GM21619 (cell line): ENCODE results near the gene ELFN1.

Experiments
- ATAC-seq: cut with Tn5 transposase; IDR thresholded peaks from one replicate; pipeline ENCODE4 v1.9.1; 2021; ENCODE audit not compliant: unreplicated experiment

Gene ELFN1

DNA sequence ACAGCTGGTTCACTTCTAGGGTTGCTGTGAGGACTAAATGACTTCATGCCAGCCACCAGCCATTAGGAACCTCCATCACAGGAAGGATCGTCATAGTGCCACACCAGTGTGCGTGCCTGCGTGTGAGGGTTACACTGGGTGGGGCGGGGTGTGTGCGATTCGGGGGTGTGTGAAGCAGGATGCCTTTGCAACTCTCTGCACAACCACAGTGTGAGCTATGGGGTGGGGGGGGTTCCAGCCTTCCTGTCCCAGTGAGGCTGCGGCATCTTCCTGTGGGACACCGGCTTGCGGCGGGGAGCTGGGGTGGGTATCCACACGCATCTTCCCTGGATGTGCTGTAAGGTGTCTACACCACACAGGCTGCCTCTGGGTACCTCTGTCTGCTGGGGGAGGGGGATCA is 6.9 kb upstream of the ELFN1 start:
- no peak for ATAC-seq

DNA sequence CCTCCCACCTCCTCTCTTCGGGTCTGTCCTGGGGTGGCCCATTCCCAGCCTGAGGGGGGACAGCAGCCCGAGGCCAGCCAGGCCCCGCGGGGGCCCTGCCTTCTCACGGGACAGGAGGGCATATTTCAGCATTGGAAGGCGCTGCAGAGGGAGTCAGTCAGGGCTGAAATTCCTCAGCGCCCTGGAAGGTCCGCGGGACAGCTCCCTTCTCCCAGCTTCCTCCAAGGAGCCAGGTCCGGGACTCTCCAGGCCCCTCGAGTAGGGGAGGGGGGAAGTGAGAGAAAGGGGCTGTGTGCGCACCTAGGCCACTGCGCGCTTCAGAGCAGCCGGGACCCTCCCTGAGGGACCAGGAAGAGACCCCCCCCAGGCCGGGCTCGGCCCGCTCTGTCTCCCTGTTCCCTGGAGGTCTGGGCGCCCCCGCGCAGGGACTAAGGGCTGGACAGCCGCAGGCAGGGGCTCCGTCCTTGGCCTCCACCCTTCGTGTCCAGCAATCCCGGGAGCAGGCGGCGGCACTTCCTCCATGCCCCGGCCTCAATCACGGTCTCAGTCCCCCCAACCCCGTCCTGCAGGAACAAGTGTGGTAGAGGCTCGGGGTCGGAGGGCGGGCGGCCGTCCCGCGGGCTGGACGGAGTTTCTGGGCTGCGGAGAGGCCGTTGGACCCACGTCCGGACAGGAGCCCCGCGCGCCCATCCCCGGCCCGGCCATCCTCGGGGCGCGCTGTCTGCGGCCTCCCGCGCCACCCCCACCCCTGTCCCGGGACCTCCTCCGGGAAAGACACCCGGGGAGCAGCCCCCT is 6.0 kb upstream of the ELFN1 start:
- ATAC-seq: no peak

DNA sequence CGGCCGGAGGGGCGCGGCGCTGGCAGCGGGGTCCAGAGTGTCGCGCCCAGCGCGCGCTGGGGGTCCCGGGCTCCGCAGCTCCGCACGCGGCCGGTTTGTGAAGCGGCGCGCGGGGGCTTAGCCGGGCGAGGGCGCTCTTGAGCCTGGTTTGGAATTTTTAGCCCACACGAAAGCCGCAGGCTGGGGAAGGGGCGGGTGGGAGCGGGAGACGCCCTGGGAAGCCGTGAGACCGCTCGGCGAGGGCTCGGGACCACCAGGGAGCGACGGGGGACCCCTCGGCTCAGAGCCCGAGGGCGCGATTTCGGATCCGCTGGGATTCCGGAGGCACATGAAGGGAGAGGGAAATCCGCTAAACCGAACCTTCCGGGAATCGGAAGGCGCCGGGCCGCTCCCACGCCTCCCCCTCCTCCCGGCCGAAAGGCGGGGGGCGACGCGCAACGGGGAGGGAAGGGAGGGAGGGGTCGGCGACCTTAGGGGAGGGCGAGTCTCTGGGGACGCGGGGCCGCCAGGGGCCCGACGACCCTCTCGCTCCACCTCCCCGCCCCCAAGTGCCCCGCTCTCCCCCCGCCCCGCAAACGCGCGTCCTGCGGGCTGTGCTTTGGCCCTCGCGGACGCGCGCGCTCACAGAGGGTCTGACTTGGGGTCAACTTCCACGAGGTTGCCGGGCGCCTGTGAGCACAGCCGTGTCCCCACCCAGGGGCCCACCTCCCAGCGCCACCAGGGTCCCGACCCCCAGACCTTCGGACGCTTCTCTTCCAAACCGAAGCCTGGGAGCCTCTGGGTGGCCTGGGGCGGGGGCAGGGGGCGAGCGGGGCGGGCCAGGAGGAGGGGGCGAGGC is 5.1 kb upstream of the ELFN1 start:
- no peak for ATAC-seq

DNA sequence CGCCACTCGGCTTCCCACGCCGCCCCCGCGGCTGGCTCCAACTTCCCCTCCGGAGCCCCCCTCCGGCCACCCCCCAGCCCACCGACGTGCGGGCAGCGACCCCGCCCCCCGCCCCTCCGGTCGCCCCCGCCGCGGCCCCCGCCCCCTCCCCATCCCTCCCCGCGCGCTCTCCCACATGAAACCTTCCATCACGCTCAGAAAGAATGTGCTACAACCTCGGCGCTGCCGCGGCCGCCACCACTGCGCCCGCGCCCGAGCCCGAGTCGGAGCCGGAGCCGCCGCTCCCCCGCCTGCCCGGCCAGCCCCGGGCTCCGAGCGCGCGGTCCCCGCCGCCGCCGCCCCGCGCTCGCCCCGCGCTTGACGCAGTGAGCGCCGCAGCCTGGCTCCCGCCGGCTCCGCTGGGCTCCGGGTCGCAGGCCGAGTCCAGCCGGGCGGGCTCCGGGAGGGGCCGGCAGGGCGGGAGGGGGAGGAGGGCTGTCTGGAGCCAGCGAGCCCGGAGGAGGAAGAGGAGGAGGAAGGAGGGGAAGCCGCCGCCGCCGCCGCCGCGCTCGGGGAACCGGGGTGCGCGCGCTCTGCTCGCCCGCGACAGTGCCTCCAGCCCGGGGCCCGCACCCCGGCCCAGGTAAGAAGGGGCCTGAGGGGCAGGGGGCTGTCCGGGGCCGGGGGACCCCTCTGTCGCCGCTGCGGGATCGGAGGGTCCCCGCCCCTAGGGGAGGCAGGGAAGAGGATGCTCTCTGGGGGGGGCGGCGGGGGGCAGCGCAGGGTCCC is 4.3 kb upstream of the ELFN1 start:
- ATAC-seq: no peak

DNA sequence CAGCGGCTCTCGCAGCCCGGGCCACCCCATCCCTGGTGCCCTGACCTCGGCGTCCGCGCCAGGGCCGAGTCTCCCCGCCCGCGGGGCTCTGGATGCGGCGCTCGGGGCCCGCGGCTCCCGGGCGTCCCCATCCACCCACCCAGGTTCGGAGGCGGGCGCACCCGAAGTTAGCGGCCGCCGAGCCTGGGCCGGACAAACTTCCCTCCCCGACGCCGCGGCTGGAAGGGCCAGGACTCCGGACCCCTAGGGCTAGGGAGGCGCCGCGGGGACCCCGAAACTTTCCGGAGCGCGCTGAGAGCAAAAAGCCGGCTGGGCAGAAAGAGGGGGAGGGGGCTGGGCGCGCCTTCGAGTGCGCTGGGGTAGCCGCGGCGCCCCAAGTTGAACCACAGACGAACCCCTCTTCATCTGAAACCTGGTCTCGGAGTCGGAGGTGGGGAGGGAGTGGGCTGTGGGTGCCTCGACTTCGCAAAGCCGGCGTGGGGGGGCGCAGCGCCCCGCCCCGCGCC is 3.7 kb upstream of the ELFN1 start:
- ATAC-seq: no peak

DNA sequence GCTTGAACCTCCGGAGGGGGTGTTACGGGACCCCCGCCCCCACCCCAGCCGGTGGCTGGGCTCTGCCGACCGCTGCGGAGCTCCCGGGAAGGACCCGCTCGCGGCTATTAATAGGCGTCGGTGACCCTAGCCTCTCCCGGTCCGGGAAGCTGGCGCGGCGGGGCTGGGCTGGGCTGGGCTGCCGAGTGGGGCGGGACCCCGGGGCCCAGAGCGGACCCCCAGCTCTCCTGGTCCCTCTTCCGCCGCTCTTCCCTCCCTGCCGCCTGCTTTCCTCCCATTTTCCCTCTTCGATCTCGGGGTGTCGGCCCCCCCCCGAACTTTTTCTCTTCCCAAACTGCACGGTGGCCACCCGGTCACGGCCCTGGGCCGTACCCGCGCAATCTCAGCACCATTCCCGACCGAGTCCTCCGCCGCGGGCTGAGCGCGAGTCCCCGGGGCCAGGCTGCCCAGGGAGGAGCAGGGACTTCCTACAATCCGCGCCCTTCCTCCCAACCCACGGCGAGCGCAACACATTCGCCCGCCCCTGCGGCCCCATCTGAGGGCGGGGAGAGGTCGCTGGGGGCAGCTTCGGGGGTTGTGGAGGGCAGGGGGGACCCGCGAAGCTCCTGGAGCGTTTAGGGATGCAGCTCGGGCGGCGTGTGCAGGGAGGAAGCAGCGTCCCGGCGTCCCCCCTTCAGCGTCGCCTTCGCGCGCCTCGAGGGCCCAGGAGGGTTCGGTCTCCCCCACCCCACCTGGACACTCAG is 3.1 kb upstream of the ELFN1 start:
- ATAC-seq: no peak

DNA sequence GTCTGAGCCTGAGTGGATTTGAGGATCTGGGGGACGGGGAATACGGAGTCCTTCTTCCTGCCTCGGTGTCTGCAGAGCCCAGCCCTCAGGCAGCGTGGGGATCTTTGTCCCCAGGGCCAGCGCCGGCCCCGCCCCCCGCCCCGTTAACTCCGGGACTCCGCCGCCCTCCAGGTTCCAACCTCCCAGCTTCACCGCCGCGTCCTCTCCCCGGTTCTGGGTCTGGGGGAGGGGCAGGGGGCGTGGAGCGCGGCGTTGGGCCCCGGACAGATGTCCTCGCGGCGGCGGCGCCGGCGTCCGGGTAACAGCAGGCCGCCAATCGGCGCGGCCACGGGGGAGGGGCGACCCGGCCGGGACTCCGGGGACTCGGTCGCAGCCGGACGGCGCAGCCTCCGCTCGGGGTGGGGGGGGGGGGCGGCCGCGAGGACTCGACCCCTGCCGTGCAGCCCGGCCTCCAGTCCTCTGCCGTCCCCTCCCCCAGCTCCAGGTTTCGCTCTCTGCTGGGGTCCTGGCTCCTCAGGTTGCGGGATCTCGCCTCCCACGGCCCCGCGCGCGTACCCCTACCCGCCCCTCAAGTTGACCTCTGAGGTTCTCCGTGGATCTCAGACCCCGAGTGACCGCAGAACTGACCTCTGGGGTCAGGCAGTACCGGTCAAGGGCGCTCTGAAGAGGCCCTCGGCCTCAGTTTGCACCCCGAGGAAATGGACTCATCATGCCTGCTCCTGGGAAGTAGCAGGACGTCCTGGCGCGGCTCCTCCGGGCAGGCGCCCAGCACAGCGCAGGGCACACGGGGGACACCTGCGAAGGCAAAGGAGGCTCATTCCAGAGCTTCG is 2.3 kb upstream of the ELFN1 start:
- ATAC-seq: no peak

DNA sequence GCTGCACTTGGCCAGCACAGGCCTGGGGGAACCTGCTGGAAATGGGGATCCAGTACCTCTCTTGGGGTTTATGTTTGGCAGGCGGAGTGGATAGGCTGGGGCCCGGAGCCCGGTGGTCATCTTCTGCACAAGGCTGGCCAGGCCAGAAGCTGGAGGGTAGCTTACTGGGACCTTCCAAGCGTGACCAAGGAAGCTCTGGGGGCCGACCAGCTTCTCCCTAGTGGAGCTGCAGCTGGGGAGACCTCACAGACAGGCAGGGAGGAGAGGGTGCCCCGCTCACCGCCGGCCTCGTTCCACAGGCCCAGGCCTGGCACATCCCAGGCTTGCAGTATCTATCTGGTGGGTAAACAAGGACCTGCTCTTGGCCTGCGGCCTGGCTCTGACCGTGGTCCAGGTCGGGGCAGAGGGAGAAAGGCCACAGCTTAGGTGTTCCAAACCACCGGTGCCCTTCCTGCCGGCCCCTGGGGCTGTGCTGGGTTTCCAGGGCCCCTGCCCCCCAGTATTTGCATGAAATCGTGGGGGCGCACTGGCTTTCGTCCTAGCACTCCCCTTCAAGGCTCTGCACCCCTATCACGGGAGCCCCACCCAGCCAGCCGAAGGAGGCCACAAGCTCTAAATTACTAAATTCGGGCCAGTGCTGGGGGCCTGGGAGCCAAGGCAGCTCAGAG is 1.5 kb upstream of the ELFN1 start:
- ATAC-seq: no peak

DNA sequence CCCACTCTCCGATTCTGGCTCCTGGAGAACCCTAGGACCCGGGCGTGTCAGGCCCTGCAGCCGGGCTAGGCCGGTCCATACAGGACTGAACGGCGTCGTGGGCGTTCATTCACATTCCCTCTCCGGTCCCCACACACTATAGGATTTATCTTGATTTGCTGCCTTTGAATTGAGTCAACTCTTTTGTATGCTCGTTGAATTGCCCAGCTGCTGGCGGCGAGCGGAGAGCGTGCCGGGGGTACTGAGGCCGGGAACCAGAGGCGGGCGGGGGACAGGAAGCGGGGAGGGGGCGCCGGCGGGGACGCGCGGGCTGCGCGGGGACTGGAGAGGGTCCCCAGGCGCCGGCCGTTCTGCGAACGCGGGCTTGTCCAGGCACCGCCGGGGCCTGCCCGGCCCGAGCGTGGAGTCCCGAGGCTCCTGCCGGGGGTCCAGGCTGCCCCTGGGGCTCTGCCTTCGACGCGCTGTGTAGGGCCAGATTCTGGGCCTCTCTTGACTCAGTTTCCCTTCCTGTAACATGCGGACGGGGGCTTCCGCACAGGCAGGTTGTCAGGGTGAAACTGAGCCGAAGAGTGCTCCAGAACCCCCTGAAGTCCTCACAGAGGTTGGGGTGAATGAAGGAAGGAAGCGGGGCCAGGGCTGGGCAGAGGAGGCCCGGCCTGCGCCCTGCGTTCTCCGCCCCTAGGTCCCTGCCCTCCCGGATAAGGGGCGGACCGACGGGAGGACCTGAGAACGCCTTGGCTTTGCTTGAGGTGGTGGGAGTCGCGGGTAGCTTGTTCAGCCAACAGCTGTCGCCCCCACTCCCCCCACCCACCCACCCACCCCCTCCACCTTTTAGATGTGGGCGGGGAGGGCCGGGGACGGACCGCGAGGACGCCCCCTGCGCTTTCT is 769 bp upstream of the ELFN1 start:
- ATAC-seq: no peak

DNA sequence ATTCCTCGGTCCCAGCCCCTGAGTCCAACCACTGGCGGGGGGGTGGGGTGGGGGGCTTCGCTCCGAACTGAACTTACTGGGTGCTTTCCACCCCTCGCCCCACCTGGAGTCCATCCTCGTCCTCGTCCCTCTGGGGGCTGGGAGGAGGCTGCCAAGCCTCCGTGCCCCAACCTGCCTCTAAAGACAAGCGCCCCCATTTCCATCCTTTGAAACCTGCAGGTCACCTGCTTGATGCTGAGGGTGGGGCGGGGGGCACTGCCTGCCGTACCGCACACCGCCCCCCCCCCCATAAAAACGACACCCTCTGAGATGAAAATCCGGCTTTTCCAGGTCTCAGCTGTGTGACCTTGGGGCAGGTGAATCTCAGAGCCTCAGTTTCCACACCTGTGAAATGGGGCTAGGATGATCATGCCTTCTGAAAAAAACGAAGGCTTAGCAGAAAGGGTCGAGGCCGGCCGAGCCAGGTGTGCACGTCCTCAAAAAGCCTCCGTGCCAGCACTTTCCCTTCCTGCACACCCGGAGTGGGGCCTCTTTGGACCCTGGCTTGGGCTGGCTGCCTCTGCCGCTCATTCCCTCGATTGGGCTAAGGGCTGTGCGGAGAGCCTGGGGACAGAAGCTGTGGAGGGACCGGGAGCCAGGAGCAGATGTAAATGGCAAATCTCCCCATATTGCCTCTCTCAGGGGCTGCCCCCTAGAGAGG is 967 bp downstream of the ELFN1 start:
- no peak for ATAC-seq

DNA sequence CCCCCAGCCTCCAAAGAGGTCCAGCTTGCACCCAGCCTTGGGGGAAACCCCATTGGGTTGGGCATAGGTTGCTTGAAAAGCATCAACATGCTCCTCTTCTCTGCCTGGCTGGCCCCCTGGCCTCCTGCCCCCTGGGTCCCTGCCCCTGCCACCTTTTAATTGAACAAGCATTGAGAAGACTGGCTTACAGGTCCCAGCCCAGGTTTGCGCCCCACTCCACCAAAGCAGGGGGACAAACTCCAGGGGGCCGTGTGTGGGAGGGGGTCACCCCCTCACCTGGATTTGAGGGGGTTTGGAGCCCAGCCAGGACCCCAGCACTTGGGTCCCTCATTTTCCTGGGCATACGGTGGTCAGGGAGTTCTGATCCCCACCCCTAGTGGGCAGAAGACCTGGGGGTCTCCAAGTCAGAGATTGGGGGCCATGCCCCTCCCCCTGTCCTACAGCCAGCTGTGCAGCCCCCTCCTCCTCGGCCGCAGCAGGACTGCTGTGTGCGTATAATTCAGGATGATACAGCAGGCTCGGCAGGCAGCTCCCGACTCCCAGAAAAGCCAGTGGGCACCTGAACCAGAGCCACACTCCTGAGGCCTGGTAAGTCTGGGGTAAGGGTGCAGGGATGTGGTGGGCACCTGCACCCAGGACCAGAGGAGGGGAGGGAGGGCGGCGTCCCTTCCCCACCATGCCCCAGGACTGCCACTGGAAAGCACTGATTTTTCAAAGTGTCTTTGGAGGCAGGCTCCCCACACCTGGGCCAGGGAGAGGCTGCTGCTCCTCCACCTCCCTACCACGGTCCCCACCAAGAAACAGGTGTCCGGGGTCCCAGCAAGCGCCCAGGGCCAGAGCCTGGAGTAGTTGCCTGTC is 1.7 kb downstream of the ELFN1 start:
- no peak for ATAC-seq

DNA sequence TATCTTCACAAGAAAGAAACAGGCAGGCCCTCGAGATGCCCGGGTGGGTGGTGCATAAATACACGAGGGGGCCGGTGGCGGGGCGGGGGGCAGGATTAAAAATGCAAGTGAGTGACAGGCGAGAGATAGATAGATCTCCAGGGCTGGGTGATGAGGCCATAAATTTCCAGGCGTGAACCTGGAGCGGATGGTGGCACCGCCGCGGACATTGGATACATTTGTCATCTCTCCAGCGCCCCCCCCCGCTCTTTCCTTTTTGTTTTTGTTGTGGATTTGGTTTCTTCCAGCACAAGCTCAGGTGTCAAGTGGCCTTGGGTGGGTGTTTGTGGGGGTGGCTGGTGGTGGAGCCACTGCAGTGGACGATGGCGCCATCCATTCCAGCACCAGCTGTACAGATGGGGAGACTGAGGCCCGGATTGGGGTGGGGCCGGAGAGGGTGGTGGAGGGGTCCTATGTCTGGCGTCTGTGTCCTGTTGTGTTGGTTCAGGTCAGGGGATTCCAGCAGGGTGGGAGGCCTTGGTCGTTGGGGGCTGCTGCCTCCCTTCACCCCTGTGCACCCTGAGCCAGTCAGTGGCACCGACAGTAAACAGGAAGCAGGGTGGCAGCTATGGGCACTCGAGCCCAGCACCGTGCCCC is 2.9 kb downstream of the ELFN1 start:
- no peak for ATAC-seq

DNA sequence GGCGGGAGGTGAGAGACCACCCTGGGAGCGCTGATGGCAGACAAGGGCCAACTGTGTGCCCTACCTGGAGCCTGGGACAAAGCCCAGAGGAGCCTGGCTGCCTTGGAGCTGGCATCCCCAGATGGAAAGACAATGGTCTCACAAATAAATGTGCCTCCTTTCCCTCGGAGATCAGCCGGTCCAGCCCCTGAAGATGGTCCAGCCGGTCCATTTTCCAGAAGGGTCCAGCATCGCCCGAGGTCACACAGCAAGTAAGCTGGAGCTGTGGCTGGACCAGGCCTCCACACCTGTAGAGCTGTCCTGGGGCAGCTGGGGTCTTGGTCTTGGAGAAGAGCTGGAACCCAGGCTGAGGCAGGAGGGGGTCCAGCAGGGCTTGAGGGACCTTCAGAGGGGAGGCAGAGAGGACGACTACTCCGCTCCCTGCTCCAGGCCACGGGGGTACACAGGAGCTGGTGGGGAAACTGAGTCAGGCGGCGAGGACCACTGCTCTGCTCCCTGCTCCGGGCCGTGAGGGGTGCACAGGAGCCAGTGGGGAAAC is 3.6 kb downstream of the ELFN1 start:
- no peak for ATAC-seq

DNA sequence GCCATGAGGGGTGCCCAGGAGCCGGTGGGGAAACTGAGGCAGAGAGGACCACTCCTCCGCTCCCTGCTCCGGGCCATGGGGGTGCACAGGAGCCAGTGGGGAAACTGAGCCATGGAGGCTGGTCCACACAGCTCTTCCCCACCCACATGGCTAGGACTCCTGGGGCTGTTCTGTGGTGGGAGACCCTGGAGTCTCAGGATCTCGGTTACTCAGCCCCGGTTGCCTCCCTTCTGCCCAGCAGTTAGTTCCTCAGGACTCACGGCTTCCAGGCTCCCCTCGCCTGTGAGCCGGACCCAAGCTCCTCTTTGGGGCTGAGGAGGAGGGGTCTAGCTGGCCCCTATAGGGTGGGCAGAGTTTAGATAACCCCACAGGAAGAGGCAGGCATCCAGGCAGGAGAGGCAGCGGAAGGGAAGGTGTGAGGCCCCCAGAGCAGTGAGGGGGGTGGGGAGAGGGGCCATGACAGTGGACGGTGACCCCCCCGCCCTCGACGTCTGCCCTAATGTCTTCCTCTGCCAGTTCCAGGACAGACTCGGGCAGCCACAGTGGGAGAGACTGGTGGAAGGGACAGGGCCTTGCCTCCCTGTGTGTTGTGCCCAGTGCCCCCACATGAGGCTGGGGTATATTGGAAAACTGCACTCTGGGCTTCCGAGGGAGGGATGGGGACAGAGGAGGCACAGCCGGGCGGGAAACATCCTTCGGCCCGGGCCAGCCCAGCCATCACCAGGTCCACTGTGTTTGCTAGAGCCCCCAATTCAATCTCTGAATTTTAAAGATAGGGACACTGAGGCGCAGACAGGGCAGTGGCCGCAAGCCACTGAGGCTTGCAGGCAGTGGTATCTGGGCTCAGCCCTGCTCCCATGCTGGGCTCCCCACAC is 4.3 kb downstream of the ELFN1 start:
- ATAC-seq: no peak

DNA sequence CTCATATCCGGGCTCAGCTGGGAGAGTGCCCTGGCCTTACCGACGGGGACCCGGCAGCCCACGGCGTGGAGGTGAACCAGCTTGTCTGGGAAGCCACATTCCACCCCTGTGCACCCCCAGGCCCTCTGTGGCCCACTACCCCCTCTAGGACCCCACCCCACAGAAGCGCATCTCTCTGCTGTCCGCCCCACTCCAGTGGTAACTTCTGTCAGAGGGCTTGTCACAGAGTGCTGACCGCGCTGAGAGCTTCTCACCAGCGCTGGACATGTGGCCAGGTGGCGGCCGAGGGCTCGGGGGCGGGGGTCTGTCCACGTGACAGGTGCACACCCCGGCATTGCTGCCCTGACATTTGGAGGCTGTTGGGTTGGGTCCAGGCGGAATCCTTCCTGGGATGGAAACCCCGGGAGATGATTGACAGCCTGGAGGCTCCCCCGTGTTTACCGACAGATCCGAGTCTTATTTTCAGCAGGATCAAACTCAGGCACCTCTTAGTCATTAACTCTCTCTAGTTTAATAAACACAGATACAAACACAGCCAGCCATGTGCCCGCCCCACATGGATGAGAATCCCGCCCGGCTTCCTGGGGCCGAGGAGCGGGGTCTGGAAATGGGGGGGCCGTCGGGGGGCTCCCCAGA is 5.1 kb downstream of the ELFN1 start:
- no peak for ATAC-seq
